ENCODE measurements around the gene NFKBIZ.
"Not testable (repeated sequence)": the region's sequence is repeated elsewhere in the genome, so short reads cannot be mapped to it uniquely, and the experiment has no call there.

Gene NFKBIZ

GRCh38 chr3:101851850-101852714, 2.8 kb downstream of the NFKBIZ start:
- no peak for FAIRE-seq

- no peak for FAIRE-seq
These were observed 3.9 kb downstream of the NFKBIZ start for GRCh38 chr3:101852983-101853840.

- no peak for FAIRE-seq
These were observed 4.7 kb downstream of the NFKBIZ start for GRCh38 chr3:101853982-101854381.

- no peak for FAIRE-seq
These were observed 5.4 kb downstream of the NFKBIZ start for GRCh38 chr3:101854608-101855304.

- FAIRE-seq: no peak
These were observed 8.0 kb downstream of the NFKBIZ start for GRCh38 chr3:101857301-101857741.

- no peak for FAIRE-seq
These were observed 9.2 kb downstream of the NFKBIZ start for GRCh38 chr3:101858464-101859030.

- no peak for FAIRE-seq
These were observed 10.7 kb downstream of the NFKBIZ start for GRCh38 chr3:101859882-101860448.

- FAIRE-seq: no peak
These were observed 12.0 kb downstream of the NFKBIZ start for GRCh38 chr3:101861212-101861788.

- FAIRE-seq: no peak
These were observed 12.6 kb downstream of the NFKBIZ start for GRCh38 chr3:101861789-101862415.

- FAIRE-seq: no peak
These were observed 13.3 kb downstream of the NFKBIZ start for GRCh38 chr3:101862416-101863165.

- not testable (repeated sequence) for FAIRE-seq
These were observed 15.6 kb downstream of the NFKBIZ start for GRCh38 chr3:101864926-101865325.

GRCh38 chr3:101865751-101866509, 16.6 kb downstream of the NFKBIZ start:
- FAIRE-seq: no peak

GRCh38 chr3:101867511-101867910, 18.2 kb downstream of the NFKBIZ start:
- no peak for FAIRE-seq

- FAIRE-seq: no peak
These were observed 18.7 kb downstream of the NFKBIZ start for GRCh38 chr3:101867996-101868395.

- no peak for FAIRE-seq
These were observed 19.5 kb downstream of the NFKBIZ start for GRCh38 chr3:101868534-101869464.

- FAIRE-seq: no peak
These were observed 20.8 kb downstream of the NFKBIZ start for GRCh38 chr3:101870138-101870537.

GRCh38 chr3:101873619-101874018, 24.3 kb downstream of the NFKBIZ start:
- no peak for FAIRE-seq

- no peak for FAIRE-seq
These were observed 26.8 kb downstream of the NFKBIZ start for GRCh38 chr3:101876142-101876541.

- no peak for FAIRE-seq
These were observed 29.3 kb downstream of the NFKBIZ start for GRCh38 chr3:101878589-101878988.

Measured in endometrium (tissue), 2 donors.